HuH-7 (cell line): ENCODE measurements around the gene NCBP1.
"Not testable (repeated sequence)": the region's sequence is repeated elsewhere in the genome, so short reads cannot be mapped to it uniquely, and the experiment has no call there.

Source experiments
- DNase-seq: peaks from one replicate; pipeline ENCODE4 v3.0.0; 2011; ENCODE audit warnings: low spot score

Gene NCBP1

DNA sequence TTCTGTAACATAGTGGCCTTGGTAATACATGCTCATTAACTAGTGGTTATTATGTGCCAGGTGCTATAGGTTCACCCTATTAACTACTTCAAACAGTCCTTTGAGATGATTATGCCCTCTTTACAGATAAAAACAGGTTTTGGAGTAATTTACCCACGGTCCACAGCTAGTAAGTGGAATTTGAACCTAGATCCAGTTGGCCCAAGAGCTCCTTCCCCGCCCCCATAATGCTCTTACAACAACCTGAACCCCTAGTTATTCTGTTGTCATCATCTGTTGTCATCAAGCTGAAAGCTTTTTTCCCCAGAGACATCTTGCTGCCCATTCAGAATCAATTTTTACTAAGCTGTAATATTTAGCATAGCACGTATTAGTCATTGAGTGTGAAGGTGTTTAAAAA, 40.3 kb downstream of the NCBP1 start:
- DNase-seq, result no peak

GRCh38 chr9:97675655-97676054, 42.0 kb downstream of the NCBP1 start:
- no peak for DNase-seq

GRCh38 chr9:97682242-97682641, 48.6 kb downstream of the NCBP1 start:
- DNase-seq, result no peak

GRCh38 chr9:97688654-97689053, 55.0 kb downstream of the NCBP1 start:
- no peak for DNase-seq

DNA sequence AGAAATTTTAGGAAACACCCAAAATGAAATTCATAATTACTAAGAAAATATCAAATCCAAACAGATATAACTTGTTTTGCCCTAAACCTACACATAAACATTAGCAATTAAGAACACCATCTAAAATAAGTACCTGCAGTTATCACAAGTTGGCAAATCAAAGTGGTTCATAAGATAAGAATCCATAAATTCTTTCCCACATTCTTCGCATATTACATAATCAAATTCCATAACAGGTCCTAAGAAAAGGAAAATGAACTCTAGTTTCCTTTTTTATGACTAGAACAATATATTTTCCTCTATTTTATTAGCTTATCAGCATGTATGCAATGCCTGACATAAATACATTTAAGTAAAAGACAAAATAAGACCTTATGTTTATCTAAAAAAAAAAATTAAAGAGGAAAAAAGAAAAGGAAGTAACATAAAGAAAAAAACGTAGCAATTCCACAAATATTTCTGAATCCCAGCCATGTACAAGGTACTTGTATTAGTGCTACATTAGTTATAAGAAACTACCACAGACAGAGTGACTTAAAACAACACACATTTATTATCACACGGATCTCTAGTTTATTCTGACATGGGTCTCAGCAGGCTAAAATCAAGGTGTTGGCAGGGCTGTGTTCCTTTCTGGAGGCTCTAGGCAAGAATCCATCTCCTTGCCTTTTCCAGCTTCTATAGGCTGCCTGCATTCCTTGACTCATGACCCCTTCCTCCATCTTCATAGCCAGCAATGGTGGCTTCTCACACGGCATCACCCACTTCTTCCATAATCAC, 56.0 kb downstream of the NCBP1 start:
- no peak for DNase-seq

DNA sequence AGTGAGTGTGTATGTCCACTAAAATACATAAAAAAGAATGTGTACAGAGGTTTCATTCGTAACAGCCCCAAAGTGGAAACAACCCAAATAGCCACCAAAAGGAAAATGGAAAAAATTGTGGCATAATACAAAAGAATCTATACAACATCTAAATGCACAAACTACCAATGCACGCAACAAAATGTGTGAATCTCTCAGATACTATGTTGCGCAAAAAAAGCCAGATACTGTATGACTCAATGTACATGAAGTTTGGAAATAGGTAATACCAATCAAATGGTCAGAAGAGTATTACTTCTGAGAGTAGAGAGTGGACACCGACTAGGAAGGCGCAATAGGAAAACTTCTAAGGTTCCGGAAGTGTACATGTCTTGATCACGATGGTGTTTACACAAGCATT, 61.1 kb downstream of the NCBP1 start:
- no peak for DNase-seq

DNA sequence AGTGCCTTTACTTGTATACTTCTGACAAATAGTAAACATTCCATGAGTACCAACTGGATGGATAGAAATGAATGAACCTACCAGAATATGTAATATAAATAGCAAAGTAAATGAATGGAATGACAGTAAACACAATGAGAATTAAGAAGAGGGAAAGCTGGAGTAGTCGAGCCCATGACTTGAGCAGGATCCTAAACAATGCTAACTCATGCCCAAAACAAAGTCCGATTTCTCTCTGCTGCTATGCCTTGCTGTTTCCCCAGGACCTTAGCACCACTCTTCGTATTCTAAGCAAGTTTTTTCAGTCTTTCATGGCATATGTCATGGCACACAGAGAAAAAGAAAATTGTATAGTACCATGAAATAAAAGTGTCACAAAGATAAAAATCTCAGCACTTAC, 61.8 kb downstream of the NCBP1 start:
- DNase-seq, result no peak

- no peak for DNase-seq
Observed at GRCh38 chr9:97695995-97696802, 62.6 kb downstream of the NCBP1 start.

- DNase-seq, result peak; percentile 99
Observed at GRCh38 chr9:97696803-97697601, 63.4 kb downstream of the NCBP1 start, which contains the start of gene XPA. Gene XPA (minus strand): TSS chr9:97697340. CDS start chr9:97697292, 48 bp downstream.

DNA sequence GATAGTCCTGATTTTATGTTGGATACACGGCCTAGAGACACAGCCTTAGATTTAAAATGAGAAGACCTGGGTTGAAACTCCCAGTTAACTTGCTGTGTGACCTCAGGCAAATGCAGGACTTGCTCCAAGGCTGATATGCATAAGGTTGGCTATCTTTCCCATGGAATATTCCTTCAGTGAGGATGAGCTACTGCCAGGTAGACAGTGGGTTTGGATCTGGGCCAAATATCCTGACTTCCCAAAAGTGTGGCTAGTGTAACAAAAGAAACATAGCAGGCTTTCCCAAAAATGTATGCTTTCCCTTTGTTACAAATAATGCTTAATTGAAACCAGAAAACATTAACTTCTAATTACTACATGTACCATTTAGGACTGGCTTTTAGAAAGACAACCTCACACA, 64.2 kb downstream of the NCBP1 start:
- DNase-seq, result no peak

DNA sequence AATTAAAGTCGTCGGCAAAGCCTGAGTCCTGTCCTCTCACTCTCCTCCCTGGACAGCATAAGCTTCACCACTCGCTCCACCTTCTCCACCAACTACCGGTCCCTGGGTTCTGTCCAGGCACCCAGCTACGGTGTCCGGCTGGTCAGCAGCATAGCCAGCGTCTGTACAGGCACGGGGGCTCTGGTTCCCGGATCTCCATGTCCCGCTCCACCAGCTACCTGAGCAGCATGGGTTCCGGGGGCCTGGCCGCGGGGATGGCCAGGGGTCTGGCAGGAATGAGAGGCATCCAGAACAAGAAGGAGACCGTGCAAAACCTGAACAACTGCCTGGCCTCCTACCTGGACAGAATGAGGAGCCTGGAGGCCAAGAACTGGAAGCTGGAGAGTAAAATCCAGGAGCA, 65.2 kb downstream of the NCBP1 start:
- no peak for DNase-seq

DNA sequence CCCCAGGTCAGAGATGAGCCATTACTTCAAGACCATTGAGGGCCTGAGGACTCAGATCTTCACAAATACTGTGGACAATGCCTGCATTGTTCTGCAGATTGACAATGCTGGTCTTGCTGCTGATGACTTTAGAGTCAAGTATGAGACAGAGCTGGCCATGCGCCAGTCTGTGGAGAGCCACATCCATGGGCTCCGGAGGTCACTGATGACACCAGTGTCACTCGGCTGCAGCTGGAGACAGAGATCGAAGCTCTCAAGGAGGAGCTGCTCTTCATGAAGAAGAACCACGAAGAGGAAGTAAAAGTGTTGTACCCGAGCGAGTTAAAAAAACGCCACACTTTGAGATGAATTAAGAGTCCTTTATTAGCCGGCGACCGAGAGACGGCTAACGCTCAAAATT, 65.7 kb downstream of the NCBP1 start:
- not testable (repeated sequence) for DNase-seq

DNA sequence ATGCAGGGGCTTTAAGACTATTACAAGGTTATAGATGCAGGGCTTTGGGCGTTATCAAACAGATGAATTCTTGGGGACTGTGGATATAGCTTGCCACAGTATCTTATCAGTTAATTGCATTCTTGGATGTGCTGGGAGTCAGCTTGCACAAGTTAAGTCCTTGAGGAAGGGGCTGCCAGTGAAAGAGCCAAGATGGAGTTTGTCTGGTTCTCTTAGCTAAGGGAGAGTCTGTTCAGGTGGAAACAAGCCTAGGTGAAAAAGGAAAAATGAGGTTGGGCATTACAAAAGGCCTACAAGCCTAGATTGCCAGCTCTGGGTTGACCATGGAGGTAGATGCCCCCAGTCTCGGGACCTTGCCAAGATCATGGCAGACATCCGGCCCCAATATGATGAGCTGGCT, 66.2 kb downstream of the NCBP1 start:
- DNase-seq, result not testable (repeated sequence)

GRCh38 chr9:97703437-97704344, 70.1 kb downstream of the NCBP1 start:
- DNase-seq, result no peak

DNA sequence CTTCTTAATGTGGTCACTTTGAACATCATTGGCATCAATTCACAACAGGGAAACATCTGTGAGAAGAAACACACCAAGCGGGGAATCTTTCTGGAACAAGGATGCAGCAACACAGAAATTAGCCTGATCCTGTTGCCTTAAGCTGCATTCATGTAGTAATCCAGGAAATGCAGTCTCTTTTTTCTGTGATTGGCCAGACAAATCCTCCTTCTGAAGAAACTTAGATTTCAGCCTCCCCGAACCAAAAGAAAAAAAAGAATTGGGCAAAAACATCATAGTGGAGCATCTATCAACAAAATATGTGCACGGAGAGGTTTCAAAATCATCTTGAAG, 70.7 kb downstream of the NCBP1 start:
- DNase-seq, result no peak

DNA sequence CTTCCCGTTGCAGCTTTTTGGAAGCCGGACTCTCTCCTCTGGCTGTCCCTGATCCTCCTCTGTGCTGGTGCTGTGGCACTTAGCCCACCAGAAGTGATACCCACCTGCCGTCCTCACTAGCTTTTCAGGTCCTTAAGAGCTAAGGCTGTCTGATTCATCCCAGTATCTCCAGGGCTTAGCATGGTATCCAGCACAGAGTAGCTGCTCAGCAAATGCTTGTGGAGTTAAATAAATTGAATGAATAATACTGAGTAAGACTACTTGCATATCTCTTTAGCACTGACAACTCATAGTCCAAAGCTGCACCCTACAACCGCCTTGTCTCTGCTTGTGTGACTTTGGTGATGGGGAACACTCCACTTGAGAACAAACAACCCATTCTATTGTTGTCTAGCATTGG, 71.2 kb downstream of the NCBP1 start:
- no peak for DNase-seq

GRCh38 chr9:97705354-97705950, 71.8 kb downstream of the NCBP1 start:
- no peak for DNase-seq

DNA sequence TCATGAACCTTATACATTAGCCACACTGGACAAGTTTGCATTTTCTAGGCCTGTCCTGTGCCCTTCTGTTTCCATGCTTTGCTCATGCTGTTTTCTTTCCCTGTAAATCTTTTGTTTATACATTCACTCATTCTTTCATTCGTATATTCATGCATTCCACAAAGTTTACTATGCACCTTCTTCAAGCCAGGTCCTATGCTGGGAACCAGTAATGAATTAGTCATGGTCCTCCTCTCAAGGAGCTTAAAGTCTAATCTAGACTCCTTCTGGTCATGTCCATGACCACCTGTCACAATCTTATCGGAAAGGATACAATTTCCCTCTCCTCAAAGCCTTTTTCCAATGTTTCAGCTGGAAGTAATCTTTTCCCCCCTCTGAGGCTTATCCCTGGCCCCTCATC, 72.6 kb downstream of the NCBP1 start:
- no peak for DNase-seq

- peak; percentile 72 for DNase-seq
Observed at GRCh38 chr9:97710356-97711222, 77.0 kb downstream of the NCBP1 start.

DNA sequence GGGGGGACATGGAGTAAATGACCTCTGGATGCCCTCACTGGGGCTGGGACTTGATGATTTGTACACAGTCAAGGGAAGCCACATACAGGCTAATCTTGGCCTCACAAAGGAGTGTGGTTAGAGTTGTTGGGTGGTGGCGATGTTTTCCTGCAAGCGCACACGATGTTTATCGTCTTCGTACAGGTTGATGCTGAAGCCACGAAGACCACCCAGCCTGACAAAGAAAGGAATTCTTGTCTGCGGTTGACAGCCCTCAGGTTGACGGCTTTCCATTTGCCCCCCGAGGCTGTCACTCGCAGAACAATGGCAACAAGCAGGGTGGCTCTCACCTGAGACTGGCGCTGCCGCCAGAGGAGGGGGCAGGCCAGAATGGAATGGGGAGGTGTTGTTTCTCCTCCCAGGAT, 77.6 kb downstream of the NCBP1 start:
- DNase-seq, result no peak
